ENCODE results near the gene MAP7D3.

DNA sequence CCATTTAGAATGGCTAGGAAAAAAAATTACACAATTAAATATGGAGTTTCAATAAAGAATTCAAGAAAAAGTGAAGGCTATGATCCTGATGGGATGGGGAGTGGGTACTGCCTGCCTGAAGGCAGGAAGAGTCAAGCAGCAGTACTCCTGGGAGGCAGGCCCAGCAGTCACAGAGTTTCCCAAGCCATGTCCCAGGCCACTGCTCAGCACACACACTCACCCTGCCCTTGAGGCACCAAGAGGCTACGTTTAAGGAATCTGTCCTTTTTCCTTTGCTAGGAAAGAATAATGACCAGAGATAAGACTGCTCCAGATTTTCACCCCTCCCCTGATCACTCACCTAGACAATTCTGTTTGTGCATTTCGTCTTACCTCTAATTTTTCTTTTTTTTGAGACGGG lies 30.2 kb downstream of the MAP7D3 start:
- TF ChIP-seq POLR2A (IDR thresholded peaks at IDR 0.05): no peak
- TF ChIP-seq, protein P1, sequence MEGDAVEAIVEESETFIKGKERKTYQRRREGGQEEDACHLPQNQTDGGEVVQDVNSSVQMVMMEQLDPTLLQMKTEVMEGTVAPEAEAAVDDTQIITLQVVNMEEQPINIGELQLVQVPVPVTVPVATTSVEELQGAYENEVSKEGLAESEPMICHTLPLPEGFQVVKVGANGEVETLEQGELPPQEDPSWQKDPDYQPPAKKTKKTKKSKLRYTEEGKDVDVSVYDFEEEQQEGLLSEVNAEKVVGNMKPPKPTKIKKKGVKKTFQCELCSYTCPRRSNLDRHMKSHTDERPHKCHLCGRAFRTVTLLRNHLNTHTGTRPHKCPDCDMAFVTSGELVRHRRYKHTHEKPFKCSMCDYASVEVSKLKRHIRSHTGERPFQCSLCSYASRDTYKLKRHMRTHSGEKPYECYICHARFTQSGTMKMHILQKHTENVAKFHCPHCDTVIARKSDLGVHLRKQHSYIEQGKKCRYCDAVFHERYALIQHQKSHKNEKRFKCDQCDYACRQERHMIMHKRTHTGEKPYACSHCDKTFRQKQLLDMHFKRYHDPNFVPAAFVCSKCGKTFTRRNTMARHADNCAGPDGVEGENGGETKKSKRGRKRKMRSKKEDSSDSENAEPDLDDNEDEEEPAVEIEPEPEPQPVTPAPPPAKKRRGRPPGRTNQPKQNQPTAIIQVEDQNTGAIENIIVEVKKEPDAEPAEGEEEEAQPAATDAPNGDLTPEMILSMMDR (IDR thresholded peaks at IDR 0.05): no peak
